ENCODE data around the gene CCNG1. TPM values are rescaled to one million over a fixed set of nuclear protein-coding genes. Genes with fewer than 3 reads are reported as not detected.
A peak's percentile ranks its signal among the peaks of the same experiment; 100 is the strongest.

The CCNG1 gene
- total RNA-seq, 1 experiment from 2014 or later = 196 TPM

- BruUV-seq (replicated peaks) = no TSS peak
- H3K27me3 Mint-ChIP-seq (ENCODE audit: insufficient read depth, unreplicated experiment) = no peaks in the 10 kb centered on the region
- no peak overlapping the region for H3K27ac Mint-ChIP-seq (ENCODE audit: low read depth, unreplicated experiment)
- DNase-seq (ENCODE audit: unreplicated experiment) = no peak
- peaks cover 23% of the 10 kb centered on the region for H3K4me1 Mint-ChIP-seq (ENCODE audit: insufficient read depth, unreplicated experiment)
- H3K4me3 Mint-ChIP-seq (ENCODE audit: unreplicated experiment) = peak overlapping the region; percentile 92
- H3K9me3 Mint-ChIP-seq (ENCODE audit: unreplicated experiment) = no peaks in the 10 kb centered on the region
- POLR2A ChIA-PET = interaction anchor here (0.8 to 9.3 kb wide), 6 partner anchors 8 to 69 kb away, joined by 3 to 392 read pairs (median 52); partner anchors contain the start of genes HMMR, MAT2B and NUDCD2
- intact Hi-C loops (cut with micrococcal nuclease) = no loop called here
- peaks cover 84% of the 10 kb centered on the region for H3K36me3 Mint-ChIP-seq (ENCODE audit: insufficient read depth, unreplicated experiment)
- TF ChIP-seq CTCF (IDR thresholded peaks at IDR 0.05; ENCODE audit: unreplicated experiment) = no peak
- CTCF ChIA-PET = interaction anchor here (0.9 to 3.3 kb wide), 3 partner anchors 18 to 1590 kb away, joined by 3 to 18 read pairs (median 5); partner anchors contain the start of genes HMMR and NUDCD2
These were observed 3.6 kb downstream of the CCNG1 start for GRCh38 chr5:163440954-163441353.

- no peaks in the 10 kb centered on the region for H3K27me3 Mint-ChIP-seq (ENCODE audit: insufficient read depth, unreplicated experiment)
- H3K4me3 Mint-ChIP-seq (ENCODE audit: unreplicated experiment) = no peak overlapping the region
- peaks cover 100% of the 10 kb centered on the region for H3K36me3 Mint-ChIP-seq (ENCODE audit: insufficient read depth, unreplicated experiment)
- H3K9me3 Mint-ChIP-seq (ENCODE audit: unreplicated experiment) = no peaks in the 10 kb centered on the region
- peaks cover 15% of the 10 kb centered on the region for H3K4me1 Mint-ChIP-seq (ENCODE audit: insufficient read depth, unreplicated experiment)
- no TSS peak for BruUV-seq (replicated peaks)
- DNase-seq (ENCODE audit: unreplicated experiment) = no peak
- no peak for TF ChIP-seq CTCF (IDR thresholded peaks at IDR 0.05; ENCODE audit: unreplicated experiment)
- intact Hi-C loops (cut with micrococcal nuclease) = no loop called here
- H3K27ac Mint-ChIP-seq (ENCODE audit: low read depth, unreplicated experiment) = no peak overlapping the region
- ChIA-PET CTCF (no interaction called here), POLR2A (interaction anchor here (0.8 to 9.3 kb wide), 4 partner anchors 9 to 58 kb away, joined by 3 to 392 read pairs (median 3); partner anchors contain the start of genes HMMR and NUDCD2)
These were observed 7.1 kb downstream of the CCNG1 start for GRCh38 chr5:163444526-163444925.

GRCh38 chr5:163445345-163445744, 8.0 kb downstream of the CCNG1 start:
- POLR2A ChIA-PET = interaction anchor here (0.8 to 9.3 kb wide), 5 partner anchors 9 to 60 kb away, joined by 3 to 392 read pairs (median 3); partner anchors contain the start of genes HMMR, MAT2B and NUDCD2
- CTCF ChIA-PET = interaction anchor here (0.6 kb wide), 1 partner anchor 36 kb away, joined by 3 read pairs; no protein-coding TSS in a partner anchor
- no peak overlapping the region for H3K27ac Mint-ChIP-seq (ENCODE audit: low read depth, unreplicated experiment)
- intact Hi-C loops (cut with micrococcal nuclease) = no loop called here
- no peaks in the 10 kb centered on the region for H3K27me3 Mint-ChIP-seq (ENCODE audit: insufficient read depth, unreplicated experiment)
- no TSS peak for BruUV-seq (replicated peaks)
- no peak for TF ChIP-seq CTCF (IDR thresholded peaks at IDR 0.05; ENCODE audit: unreplicated experiment)
- H3K36me3 Mint-ChIP-seq (ENCODE audit: insufficient read depth, unreplicated experiment) = peaks cover 99% of the 10 kb centered on the region
- no peak overlapping the region for H3K4me3 Mint-ChIP-seq (ENCODE audit: unreplicated experiment)
- H3K4me1 Mint-ChIP-seq (ENCODE audit: insufficient read depth, unreplicated experiment) = peaks cover 7% of the 10 kb centered on the region
- DNase-seq (ENCODE audit: unreplicated experiment) = no peak
- no peaks in the 10 kb centered on the region for H3K9me3 Mint-ChIP-seq (ENCODE audit: unreplicated experiment)

- no peak overlapping the region for H3K4me3 Mint-ChIP-seq (ENCODE audit: unreplicated experiment)
- intact Hi-C loops (cut with micrococcal nuclease) = no loop called here
- peak overlapping the region; percentile 23 for H3K27ac Mint-ChIP-seq (ENCODE audit: low read depth, unreplicated experiment)
- peaks cover 99% of the 10 kb centered on the region for H3K36me3 Mint-ChIP-seq (ENCODE audit: insufficient read depth, unreplicated experiment)
- ChIA-PET CTCF (interaction anchor here (0.6 to 0.7 kb wide), 3 partner anchors 43 to 255 kb away, joined by 3 to 4 read pairs (median 3); partner anchors contain the start of gene MAT2B), POLR2A (interaction anchor here (1.2 to 5.4 kb wide), 4 partner anchors 8 to 56 kb away, joined by 5 to 80 read pairs (median 28); partner anchors contain the start of genes CCNG1, HMMR and NUDCD2)
- no peak for TF ChIP-seq CTCF (IDR thresholded peaks at IDR 0.05; ENCODE audit: unreplicated experiment)
- no peaks in the 10 kb centered on the region for H3K4me1 Mint-ChIP-seq (ENCODE audit: insufficient read depth, unreplicated experiment)
- DNase-seq (ENCODE audit: unreplicated experiment) = no peak
- no peaks in the 10 kb centered on the region for H3K27me3 Mint-ChIP-seq (ENCODE audit: insufficient read depth, unreplicated experiment)
- no TSS peak for BruUV-seq (replicated peaks)
- H3K9me3 Mint-ChIP-seq (ENCODE audit: unreplicated experiment) = no peaks in the 10 kb centered on the region
These were observed 9.8 kb downstream of the CCNG1 start for GRCh38 chr5:163447191-163447590.

Measured in MCF 10A (cell line).